Stimulated activated naive CD8-positive, alpha-beta T cell treated with anti-CD3 and anti-CD28 coated beads, Interleukin-15, amount 100 ng/mL, for 72 hours (primary cell): Measurements from ENCODE around the gene RBPJL.

Experiments used
- ATAC-seq: fragments of 150-1000 bp; cut with Tn5 transposase; 2 replicates; pipeline ENCODE4 v1.10.0; 2021; ENCODE audit warnings: mild to moderate bottlenecking, moderate library complexity
- DNase-seq, 2 donors: peaks; one replicate each; pipeline ENCODE4 v3.0.0; 2021 to 2022
- H3K27ac Mint-ChIP-seq, 2 donors: one replicate each; pipeline ENCODE4 v1.8.0; 2022; ENCODE audit warnings: mild to moderate bottlenecking in 2 of 2, mixed read lengths in 2 of 2, moderate library complexity in 2 of 2
- H3K27me3 Mint-ChIP-seq: one replicate; pipeline ENCODE4 v1.8.0; 2022; ENCODE audit warnings: mixed read lengths
- H3K4me1 Mint-ChIP-seq: one replicate; pipeline ENCODE4 v1.8.0; 2022; ENCODE audit warnings: mild to moderate bottlenecking, mixed read lengths
- H3K4me3 Mint-ChIP-seq, 2 donors: one replicate each; pipeline ENCODE4 v1.8.0; 2022; ENCODE audit warnings: mild to moderate bottlenecking in 2 of 2, mixed read lengths in 2 of 2, moderate library complexity in 1 of 2
- H3K9me3 Mint-ChIP-seq, 2 donors: one replicate each; pipeline ENCODE4 v1.8.0; 2022; ENCODE audit warnings: mixed read lengths in 2 of 2

Gene RBPJL

DNA sequence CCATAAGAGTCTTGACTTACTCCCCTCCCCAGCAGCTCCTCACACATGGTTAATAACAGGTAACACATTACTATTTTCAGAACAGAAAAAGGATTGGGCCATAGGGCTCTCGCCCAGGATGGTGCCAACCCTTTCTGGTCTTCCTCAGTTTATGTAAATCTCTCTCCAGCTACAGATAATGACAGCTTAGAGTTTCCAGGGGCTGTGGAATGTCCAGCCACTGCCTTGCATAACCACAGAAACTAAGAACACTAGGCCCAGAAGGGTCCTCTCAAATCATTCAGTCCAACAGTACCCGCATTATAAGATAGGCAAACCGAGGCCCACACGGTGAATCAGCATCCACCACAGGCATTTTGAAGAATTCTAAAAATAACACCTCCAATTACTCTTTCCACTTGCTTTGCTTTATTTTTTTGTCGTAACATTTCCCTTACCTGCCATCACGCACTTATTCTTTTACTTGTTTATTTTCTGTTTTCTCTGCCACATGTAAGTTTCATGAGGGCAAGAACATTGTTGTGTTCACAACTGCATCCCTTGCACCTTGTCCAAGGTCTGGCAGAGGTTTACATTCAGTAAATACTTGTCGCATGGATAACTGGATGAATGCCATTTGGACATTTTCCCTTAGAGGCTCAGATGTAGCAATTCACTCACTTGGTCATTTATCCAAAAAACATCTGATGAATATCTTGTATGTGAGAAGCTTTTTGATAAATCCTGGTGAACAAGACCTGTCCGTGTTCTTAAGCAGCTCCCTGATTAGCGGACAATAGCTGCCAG is 48.0 kb downstream of the RBPJL start:
- Mint-ChIP-seq H3K9me3 (no peaks in the 10 kb centered on the region), H3K27ac (peak overlapping the region; percentile 73 to 90), H3K4me3 (peak overlapping the region; percentile 63 to 68), H3K27me3 (no peaks in the 10 kb centered on the region), H3K4me1 (peaks cover 64% of the 10 kb centered on the region)
- DNase-seq (no peak), ATAC-seq (peak; percentile 62)

DNA sequence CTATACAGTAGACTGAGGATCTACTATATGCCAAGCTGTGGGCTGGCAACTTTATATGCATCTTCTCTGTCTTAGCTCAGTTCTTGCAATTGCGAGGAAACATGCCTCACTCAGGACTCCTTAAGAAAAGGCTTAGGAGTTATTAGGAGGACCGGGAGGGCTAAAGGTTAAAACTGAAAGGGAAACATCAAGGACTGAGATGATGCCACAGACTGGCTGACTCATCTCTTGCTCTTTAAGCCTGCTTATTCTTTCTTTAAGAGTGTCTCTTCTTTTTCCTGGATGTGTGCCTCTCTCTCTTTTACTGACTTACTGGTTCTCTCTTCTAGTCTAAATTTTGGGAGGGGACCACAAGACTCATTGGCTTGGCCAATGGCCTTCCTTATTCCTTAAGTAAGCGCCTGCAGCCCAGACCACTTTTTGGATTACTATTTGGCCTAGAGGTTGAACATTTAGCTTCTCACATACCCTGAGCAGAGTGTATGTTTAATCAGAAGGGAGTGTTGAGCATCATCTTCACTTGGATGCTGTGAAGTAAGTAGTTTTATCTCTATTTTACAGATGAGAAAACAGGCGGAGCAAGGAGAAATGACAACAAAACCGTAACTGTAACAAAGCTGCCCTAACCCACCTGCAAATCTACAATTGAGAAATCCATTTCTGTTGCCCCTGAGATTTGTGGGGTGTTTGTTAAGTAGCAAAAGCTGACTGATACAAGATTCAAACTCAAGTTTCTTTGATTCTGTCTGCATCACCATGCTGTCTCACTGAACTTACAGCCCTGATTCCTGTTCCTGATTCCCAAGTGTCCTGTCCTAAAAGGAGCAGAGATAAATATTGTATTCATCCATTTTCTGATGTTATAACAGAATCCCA is 48.8 kb downstream of the RBPJL start:
- H3K4me3 Mint-ChIP-seq = peak overlapping the region; percentile 63 to 68
- ATAC-seq (peak; percentile 76), DNase-seq (no peak)
- peaks cover 65% of the 10 kb centered on the region for H3K4me1 Mint-ChIP-seq
- no peaks in the 10 kb centered on the region for H3K27me3 Mint-ChIP-seq
- no peaks in the 10 kb centered on the region for H3K9me3 Mint-ChIP-seq
- H3K27ac Mint-ChIP-seq = peak overlapping the region in 1 of 2 donors; percentile 90

DNA sequence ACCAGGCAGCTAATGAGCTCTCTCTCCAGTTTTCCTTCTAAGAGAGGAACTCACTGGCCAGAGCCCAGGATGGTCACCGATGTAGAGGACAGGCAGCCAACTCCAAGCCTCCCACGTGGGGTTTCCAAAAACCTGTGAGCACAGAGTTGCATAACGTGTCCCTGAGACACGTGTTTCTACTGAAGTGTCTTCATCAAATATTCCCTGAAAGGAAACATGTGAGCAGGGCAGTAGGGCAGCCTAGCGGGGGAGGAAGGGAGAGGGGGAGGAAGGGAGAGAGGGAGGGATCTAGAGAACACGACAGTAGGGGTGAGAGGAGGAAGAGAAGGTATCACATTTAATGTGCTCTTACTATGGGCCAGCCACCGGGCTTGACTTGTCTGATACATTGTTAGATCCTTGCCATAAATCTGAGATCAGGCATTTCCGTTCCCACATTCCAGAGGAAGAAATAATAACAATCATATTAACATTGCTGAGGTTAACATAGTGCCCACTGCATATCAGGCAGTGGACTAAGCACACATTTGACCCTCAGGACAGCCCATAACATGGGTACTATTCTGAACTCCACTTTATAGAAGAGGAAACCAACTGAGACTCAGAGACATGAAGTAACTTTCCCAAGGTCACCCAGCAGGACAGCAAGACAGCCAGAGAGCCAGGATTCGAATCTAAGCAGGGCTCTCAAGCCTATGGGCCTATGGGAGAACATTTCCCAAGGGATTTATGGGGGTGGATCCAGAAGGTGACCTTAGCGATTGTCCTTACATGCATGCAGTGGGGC is 51.8 kb downstream of the RBPJL start:
- no peaks in the 10 kb centered on the region for H3K27me3 Mint-ChIP-seq
- DNase-seq = no peak
- peaks cover 74% of the 10 kb centered on the region for H3K4me1 Mint-ChIP-seq
- H3K4me3 Mint-ChIP-seq = no peak overlapping the region
- no peak for ATAC-seq
- no peaks in the 10 kb centered on the region for H3K9me3 Mint-ChIP-seq
- H3K27ac Mint-ChIP-seq = peak overlapping the region in 1 of 2 donors; percentile 7

DNA sequence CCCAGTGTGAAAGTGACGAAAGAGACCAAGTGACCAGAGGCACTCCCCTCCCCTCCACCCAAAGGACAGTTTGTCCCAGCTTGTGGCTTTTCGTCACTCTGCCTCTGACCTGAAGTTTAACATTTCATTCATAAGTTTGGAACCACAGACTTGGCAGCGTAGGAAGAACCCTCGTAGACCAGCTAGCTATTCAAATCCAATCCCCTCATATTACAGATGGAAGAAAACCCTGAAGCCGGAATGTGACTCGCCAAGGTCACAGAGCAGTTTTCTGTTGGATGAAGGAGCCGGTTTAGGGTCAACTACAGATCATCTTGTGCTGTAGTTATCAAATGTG is 52.4 kb downstream of the RBPJL start:
- Mint-ChIP-seq H3K4me3 (no peak overlapping the region), H3K4me1 (peaks cover 74% of the 10 kb centered on the region), H3K27ac (peak overlapping the region in 1 of 2 donors; percentile 82), H3K9me3 (no peaks in the 10 kb centered on the region), H3K27me3 (no peaks in the 10 kb centered on the region)
- DNase-seq = no peak
- no peak for ATAC-seq

DNA sequence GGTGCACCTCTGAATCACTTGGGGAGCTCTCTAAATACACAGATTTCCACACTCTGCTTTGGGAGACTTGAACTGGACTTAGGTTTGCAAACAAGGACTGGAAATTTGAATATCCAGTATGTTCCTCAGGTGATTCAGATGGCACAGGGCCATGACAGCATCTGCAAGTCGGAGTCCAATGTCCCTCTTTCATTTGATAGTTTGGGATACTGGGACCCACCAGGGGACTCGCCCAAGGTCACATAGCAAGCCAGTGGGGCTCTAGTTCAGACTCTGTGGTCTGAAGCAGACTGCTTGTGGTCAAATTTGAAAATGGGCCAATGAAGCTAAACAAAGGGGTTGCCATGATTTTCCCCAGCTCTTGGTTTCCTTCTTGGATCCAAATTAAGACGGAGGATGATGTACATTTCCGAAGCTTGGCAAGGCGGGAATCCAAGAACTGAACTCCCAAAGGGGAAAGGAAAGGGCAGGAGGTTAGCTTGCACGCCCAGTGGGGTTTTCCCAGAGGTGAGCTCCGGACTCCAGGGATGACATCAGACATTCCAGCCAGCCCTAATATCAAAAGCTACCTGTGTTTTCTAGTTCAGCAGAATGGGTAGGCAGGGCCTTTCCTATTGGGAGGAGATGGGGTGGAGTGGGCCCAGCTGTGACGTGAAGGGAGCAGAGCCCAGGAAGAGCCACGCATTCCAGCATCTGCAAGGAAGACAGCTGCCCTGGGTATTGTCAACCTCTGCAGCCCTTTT is 52.9 kb downstream of the RBPJL start:
- Mint-ChIP-seq H3K27ac (no peak overlapping the region), H3K27me3 (no peaks in the 10 kb centered on the region), H3K9me3 (no peaks in the 10 kb centered on the region), H3K4me3 (no peak overlapping the region), H3K4me1 (peaks cover 74% of the 10 kb centered on the region)
- no peak for DNase-seq
- ATAC-seq = no peak

DNA sequence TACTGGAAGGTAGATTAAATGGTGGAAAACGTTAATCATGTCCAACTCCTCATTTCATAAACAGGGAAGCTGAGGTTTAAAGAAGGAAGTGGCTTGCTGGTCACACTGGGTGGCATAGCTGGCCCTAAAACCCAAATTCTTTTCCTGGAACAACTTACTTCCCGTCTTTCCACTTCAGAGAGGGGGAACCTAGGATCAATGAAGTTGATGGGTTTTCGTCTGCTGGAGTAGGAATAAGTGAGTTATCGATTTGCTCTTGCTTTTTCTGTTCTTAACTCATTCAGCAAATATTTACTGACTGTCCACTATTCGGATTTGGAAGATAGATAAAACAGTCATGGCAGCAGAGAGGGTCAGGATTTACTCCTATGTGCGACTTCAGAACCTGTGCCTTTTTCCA is 55.2 kb downstream of the RBPJL start:
- Mint-ChIP-seq H3K27ac (no peak overlapping the region), H3K9me3 (no peaks in the 10 kb centered on the region), H3K4me1 (peaks cover 73% of the 10 kb centered on the region), H3K27me3 (no peaks in the 10 kb centered on the region), H3K4me3 (no peak overlapping the region)
- no peak for DNase-seq
- ATAC-seq = no peak

DNA sequence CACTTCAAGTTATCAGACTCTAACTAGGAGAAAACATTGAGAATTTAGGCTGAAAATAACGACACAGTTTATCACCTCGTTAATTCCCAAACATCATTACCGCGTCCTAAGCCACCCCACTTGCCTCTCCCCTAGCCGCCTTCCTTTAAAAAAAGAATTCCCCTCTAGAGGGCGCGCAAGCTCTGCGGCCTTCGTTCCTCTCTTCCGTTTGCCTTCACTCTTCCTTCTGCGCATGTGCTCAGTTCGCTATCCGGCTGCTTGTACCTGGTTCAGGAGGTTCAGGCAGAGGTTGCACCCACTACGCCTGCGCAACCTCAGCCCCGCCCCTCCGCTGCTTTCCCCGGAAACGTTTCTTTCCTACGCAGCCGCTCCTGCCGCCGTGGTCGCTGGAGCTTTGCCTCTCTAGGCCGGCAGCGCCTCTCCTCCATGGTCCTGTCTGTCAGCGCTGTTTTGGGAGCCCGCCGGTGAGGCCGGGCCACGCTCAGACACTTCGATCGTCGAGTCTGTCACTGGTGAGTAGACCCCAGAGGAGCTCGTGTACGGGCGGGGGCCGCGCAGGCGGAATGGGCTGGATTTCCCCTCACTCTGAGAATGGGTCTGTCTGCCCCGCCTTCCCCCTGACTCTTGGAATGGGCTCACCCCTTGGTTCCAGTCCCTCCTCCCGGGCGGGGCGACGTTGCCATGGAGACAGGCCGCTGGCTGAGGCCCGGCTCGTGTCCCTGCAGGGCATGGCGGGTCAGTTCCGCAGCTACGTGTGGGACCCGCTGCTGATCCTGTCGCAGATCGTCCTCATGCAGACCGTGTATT is 56.4 kb downstream of the RBPJL start, which contains the start of gene SYS1:
Gene SYS1 (plus strand): TSS at position 353 of the 807 bp plus-strand sequence. CDS start 376 bp downstream, at position 729.
- DNase-seq (peak; percentile 98 to 99), ATAC-seq (peak; percentile 92)
- Mint-ChIP-seq H3K4me3 (peak within 1 kb of the TSS; percentile 99), H3K27ac (peak within 1 kb of the TSS; percentile 98), H3K27me3 (no peaks in the 10 kb centered on the region), H3K4me1 (peaks cover 73% of the 10 kb centered on the region), H3K9me3 (no peaks in the 10 kb centered on the region)

DNA sequence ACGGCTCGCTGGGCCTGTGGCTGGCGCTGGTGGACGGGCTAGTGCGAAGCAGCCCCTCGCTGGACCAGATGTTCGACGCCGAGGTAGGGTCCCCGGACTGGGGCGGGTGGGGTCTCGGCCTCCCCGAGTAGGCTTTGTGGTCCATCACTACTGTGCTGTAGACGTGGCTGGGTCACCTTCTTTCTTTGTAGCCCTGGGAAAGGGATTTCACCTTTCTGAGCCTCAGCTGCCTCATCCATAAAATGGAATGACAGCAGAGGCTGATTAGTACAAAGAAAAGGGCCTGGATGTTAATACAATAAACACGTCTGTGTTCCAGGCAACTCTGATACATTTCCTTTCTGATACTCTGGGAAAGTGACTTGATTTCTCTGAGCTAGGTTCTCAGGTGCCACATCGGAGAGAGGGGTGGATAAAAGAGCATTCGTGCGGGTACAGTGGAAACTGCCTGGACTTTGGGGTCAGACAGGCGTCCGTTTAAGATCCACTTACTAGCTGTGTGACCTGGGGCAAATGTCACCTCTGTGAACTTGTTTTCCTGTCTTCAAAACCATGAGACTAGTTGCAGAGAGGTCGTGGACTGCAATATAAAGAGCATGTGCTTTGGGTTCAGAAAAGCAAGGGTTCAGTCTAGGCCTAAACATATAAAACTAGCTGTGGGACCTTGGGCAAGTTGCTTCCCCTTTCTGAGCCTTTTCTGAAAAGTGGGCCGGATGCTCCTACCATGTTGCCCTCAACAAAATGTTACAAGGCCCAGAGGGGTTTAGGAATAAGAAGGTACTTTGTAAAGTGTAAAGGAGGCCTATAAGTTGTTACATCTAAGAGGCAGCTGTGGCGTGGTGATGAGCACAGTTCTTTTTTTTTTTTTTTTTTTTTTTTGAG is 57.2 kb downstream of the RBPJL start:
- Mint-ChIP-seq H3K27me3 (no peaks in the 10 kb centered on the region), H3K27ac (peak overlapping the region; percentile 98), H3K4me1 (peaks cover 73% of the 10 kb centered on the region), H3K9me3 (no peaks in the 10 kb centered on the region), H3K4me3 (peak overlapping the region; percentile 99)
- DNase-seq = no peak
- ATAC-seq = no peak

DNA sequence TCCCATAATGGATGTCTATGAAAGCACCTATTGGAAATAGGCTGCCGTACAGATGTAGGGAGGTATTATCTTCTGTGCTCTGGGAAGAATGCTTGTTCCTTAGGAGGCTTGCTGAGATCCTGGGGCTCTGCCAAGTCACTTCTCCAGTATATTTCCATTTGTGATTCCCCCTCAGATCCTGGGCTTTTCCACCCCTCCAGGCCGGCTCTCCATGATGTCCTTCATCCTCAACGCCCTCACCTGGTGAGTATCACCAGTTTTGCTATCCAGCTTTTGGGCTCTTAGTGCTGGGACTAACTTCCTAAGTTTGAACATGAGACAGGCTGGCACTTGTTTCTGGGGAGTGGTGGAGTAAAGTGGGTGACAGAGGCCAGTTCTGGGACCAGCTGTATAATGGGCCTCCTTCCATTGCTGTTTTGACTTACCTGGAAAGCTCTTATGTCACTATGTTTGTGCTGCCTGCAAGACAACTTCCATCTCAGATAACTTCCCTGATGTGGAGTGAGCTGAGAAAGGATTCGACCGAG is 58.9 kb downstream of the RBPJL start:
- H3K27ac Mint-ChIP-seq = no peak overlapping the region
- no peaks in the 10 kb centered on the region for H3K27me3 Mint-ChIP-seq
- H3K4me3 Mint-ChIP-seq = no peak overlapping the region
- no peaks in the 10 kb centered on the region for H3K9me3 Mint-ChIP-seq
- ATAC-seq (no peak), DNase-seq (no peak)
- H3K4me1 Mint-ChIP-seq = peaks cover 62% of the 10 kb centered on the region

DNA sequence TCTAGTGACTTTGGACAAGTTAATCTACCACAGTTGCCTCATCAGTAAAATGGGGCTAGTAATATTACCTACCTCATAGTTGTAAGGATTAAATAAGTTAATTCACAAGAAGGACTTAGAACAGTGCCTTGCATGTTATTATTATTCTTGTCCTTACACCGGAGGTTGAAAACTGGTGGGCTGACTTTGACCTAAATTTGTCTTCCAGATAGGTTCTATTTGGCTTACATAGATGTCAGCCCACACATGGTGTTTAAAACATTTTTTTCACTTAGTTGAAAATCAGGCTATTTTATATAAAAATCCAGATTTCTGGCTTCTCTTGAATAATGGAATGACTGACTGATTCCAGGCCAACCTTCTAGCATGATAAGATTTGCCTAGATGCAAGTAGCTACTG is 59.6 kb downstream of the RBPJL start:
- Mint-ChIP-seq H3K27me3 (no peaks in the 10 kb centered on the region), H3K9me3 (no peaks in the 10 kb centered on the region), H3K4me1 (peaks cover 62% of the 10 kb centered on the region), H3K4me3 (no peak overlapping the region), H3K27ac (no peak overlapping the region)
- DNase-seq (no peak), ATAC-seq (no peak)

DNA sequence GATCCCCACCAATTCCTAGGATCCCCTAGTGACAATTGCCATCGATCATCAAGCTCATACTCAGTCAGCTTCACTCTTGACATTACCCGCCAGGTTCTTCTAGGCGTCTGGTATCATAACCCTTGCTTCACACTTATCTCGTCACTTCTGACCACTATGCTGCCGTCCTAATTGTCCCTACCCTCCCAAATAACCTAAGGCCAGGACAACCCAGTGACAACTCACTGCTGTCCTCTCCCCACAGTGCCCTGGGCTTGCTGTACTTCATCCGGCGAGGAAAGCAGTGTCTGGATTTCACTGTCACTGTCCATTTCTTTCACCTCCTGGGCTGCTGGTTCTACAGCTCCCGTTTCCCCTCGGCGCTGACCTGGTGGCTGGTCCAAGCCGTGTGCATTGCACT is 60.0 kb downstream of the RBPJL start:
- Mint-ChIP-seq H3K4me1 (peaks cover 64% of the 10 kb centered on the region), H3K4me3 (no peak overlapping the region), H3K27me3 (no peaks in the 10 kb centered on the region), H3K9me3 (no peaks in the 10 kb centered on the region), H3K27ac (peak overlapping the region in 1 of 2 donors; percentile 10)
- DNase-seq = no peak
- ATAC-seq = no peak

DNA sequence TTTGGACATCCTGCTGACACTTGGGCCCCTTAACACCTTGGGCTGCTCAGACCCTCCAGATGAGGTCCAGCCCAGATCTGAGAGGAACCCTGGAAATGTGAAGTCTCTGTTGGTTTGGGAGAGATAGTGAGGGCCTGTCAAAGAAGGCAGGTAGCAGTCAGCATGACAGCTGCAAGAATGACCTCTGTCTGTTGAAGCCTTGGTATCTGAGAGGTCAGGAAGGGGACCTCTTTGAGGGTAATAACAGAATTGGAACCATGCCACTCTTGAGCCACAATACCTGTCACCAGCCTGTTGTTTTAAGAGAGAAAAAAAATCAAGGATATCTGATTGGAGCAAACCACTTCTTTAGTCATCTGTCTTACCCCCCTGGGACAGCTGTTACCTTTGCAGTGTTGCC is 60.5 kb downstream of the RBPJL start:
- Mint-ChIP-seq H3K9me3 (no peaks in the 10 kb centered on the region), H3K27me3 (no peaks in the 10 kb centered on the region), H3K4me3 (no peak overlapping the region), H3K4me1 (peaks cover 69% of the 10 kb centered on the region), H3K27ac (no peak overlapping the region)
- no peak for ATAC-seq
- DNase-seq = no peak
